GM18511 (cell line): Measurements from ENCODE around the gene APOD.
"Not testable (repeated sequence)": the region's sequence is repeated elsewhere in the genome, so short reads cannot be mapped to it uniquely, and the experiment has no call there.

Source experiments
- ATAC-seq: cut with Tn5 transposase; IDR thresholded peaks from one replicate; pipeline ENCODE4 v1.9.1; 2021; ENCODE audit warnings: mild to moderate bottlenecking, moderate library complexity; ENCODE audit not compliant: unreplicated experiment

Gene APOD

GRCh38 chr3:195590381-195590780 is 6.6 kb upstream of the APOD start:
- not testable (repeated sequence) for ATAC-seq

- not testable (repeated sequence) for ATAC-seq
Measured at GRCh38 chr3:195589796-195590195, 6.1 kb upstream of the APOD start.

- no peak for ATAC-seq
Measured at GRCh38 chr3:195587824-195588223, 4.1 kb upstream of the APOD start.

DNA sequence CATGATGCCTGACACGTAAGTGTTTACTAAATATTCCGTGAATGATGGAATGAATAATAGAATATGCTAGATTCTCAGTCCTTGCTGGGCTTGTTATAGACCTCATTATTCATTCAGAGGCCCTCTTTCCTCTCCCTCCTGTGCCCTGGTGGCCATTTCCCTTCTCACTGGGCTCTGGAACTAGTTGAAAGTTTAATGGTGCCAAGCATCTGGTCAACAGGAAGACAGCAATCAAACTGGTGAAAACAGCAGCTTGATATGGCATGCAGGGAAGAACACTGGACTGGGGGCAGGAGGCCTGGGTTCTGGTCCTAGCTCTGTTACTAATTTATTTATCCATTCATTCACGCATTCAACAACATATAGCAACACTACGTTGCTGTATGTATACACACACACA is 3.7 kb upstream of the APOD start:
- ATAC-seq, result no peak

GRCh38 chr3:195584543-195584870 is 767 bp upstream of the APOD start:
- ATAC-seq, result no peak

DNA sequence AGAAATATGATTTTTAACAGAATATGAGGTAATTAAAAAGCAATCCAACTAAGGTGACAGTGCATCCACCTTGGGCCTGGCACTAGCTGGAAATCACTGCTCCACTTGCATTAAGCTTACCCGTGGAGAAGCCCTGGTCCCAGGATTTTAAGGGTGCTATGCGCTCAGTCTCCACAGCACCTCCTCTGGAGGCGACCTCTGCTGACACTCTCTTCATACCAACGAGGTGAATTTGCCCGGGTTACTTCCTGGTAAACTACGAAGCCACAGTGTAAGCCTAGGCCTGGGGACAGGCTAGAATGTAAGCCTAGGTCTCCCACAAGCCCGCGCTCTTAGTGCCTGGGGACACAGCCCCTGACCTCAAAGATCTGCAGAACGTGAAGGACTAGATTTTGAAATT is 793 bp downstream of the APOD start:
- ATAC-seq, result no peak

- no peak for ATAC-seq
Measured at GRCh38 chr3:195580744-195581443, 2.8 kb downstream of the APOD start.

GRCh38 chr3:195579281-195579680 is 4.5 kb downstream of the APOD start:
- ATAC-seq, result no peak

GRCh38 chr3:195578565-195578964 is 5.2 kb downstream of the APOD start:
- ATAC-seq, result no peak

DNA sequence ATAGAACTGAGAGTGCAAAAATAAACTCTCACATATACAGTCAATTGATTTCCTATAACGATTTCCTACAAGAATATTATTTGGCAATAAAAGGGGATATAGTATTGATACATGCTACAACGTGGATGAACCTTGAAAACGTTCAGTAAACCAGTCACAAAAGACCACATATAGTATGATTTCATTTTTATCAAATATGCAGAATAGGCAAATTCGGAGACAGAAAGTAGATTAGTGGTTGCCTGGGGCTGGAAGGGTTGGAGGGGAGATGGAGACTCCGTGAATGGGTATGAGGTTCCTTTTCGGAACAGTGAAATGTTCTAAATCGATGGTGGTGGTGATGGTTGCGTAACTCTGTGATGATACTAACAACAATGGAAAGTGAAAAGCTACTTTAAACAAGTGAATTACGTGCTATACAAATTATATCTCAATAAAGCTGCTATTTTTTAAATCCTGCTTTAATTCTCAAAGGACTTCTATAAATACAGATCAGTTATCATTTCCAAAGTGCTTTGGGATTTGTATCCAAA is 6.0 kb downstream of the APOD start:
- no peak for ATAC-seq

- no peak for ATAC-seq
Measured at GRCh38 chr3:195574497-195575304, 9.0 kb downstream of the APOD start.

- no peak for ATAC-seq
Measured at GRCh38 chr3:195573611-195574496, 9.9 kb downstream of the APOD start.

- ATAC-seq, result no peak
Measured at GRCh38 chr3:195571361-195571760, 12.4 kb downstream of the APOD start.

DNA sequence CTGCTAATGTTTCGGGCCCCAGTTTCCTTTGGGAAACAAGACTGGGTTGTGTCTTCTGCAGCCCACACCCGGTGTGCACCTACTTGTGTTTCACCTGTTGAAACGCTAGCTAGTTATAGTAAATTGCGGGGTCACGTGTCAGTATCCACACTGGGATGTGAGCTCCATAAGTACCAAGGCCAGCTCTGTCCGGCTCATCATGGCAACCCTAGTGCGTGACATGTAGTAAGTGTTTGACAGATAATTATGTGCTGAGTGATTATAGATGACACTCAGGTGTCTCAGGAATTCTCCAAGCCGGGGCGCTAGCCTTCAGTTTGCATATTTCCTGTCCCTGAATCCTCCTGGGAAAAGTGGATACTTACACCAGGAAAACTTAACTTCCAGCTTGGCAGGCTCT is 12.8 kb downstream of the APOD start:
- no peak for ATAC-seq

DNA sequence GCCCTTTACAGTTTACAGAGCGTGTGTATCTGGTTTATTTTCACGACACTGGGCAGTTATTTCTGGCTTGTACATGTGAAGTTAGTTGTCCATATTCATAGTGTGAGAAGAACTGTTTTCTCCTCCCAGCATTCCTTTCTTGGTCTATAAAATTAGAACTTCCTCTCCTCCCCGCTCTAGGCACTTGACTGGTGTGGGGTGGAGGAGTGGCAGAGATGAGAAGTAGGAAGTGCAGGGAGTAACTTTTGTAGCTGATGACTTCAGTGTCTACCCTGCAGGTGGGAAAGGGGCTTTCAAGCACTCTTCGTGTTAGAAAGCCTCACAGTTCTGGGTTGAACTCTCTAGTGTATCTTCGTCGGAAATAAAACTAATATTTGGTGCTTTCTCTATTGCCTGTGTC is 13.4 kb downstream of the APOD start:
- no peak for ATAC-seq

DNA sequence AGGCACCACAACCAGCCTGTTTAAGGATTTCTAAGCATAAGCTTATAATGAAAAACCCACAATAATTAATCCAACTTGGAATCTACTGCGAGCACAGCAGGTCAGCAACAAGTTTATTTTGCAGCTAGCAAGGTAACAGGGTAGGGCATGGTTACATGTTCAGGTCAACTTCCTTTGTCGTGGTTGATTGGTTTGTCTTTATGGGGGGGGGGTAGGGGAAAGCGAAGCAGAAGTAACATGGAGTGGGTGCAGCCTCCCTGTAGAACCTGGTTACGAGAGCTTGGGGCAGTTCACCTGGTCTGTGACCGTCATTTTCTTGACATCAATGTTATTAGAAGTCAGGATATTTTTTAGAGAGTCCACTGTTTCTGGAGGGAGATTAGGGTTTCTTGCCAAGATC is 15.1 kb downstream of the APOD start:
- no peak for ATAC-seq

DNA sequence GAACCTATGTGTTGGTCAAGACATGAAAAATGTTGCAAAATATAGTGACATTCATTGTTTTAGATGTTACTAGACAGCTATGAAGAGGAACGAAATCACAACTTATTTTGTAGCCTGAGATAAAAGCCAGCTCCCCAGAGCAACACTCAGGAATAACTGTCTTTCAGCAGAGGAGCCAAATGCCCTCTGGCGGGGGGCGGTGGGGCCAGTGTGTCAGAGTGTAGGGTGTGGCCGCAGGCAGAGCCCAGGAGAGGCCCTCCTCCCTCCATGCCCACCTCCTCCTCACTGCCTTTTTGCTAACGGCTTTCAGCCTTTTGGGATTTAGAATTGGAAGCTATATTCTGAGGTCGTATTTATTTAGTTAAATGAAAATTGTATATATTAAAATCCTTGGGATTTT is 16.9 kb downstream of the APOD start:
- ATAC-seq, result no peak

GRCh38 chr3:195565716-195566115 is 18.0 kb downstream of the APOD start:
- ATAC-seq, result no peak

GRCh38 chr3:195563317-195563716 is 20.4 kb downstream of the APOD start:
- ATAC-seq, result no peak

DNA sequence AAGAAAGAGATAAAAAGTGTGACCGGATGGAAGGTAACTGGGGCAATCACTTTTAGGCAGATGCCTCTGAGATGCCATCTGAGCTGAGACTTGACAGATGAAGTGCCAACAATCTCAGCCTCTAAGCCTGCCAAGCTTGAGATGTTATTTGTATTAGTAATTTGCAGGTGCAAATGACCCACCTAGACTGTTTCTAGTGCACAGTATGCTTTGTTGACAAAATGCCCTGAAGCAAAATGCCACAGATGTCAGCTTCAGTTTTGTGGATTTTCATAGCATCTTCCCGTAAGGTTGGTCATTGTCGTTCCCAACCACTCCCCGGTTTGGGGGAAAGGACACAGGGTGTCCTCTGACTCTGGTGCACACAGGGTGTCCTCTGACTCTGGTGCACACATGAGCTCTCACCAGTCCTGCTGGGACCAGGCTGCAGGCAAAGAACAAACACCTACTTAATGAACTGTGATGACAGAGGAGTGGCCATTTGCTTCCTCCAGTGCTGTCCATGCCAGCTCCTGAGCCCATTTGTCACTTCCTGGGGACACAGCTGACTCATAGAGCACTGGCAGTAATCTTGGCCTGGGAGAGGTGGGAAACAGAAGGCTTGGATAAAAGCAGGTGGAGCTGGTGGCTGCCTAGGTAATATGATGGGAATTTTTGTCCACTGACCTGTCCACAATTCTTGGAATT is 23.9 kb downstream of the APOD start:
- ATAC-seq, result no peak

DNA sequence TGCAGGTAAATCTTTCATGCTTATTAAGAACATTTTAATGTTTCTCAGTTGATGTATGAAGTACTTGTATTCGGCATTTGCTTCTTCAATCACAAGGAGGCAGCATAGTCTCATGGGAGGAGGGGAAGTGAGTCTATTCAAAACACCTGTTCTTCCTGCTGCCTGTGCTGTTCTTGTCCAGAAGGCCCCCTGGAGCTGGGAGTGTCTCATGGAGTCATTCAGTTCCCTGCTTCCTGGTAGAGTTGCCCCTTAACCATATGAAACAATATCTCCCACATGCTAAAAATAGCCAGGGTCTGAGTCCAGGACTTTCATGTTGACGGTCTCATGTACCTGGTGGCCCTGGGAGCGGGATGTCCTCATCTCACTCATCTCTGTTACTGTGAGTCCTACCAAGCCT is 25.1 kb downstream of the APOD start:
- ATAC-seq, result no peak
